Cerebellar cortex (tissue), 1 donor: ENCODE results near the gene DYNLL1.
"Not testable (repeated sequence)": the region's sequence is repeated elsewhere in the genome, so short reads cannot be mapped to it uniquely, and the experiment has no call there.

Source experiments
- DNase-seq: peaks from one replicate; pipeline ENCODE4 v3.0.0-alpha.2; 2015; ENCODE audit warnings: low spot score

Gene DYNLL1

GRCh38 chr12:120515496-120515895 is 19.6 kb downstream of the DYNLL1 start:
- no peak for DNase-seq

DNA sequence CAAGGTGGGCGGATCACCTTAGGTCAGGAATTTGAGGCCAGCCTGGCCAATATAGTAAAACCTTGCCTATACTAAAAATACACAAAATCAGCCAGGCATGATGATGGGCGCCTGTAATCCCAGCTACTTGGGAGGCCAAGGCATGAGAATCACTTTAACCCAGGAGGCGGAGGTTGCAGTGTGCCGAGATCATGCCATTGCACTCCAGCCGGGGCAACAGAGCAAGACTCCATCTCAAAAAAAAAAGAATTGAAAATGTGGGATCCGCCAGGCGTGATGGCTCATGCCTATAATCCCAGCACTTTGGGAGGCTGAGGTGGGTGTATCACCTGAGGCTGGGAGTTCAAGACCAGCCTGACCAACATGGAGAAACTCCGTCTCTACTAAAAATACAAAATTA is 23.4 kb downstream of the DYNLL1 start:
- DNase-seq = not testable (repeated sequence)

- DNase-seq = no peak
These were observed 26.7 kb downstream of the DYNLL1 start for GRCh38 chr12:120522568-120522967.

DNA sequence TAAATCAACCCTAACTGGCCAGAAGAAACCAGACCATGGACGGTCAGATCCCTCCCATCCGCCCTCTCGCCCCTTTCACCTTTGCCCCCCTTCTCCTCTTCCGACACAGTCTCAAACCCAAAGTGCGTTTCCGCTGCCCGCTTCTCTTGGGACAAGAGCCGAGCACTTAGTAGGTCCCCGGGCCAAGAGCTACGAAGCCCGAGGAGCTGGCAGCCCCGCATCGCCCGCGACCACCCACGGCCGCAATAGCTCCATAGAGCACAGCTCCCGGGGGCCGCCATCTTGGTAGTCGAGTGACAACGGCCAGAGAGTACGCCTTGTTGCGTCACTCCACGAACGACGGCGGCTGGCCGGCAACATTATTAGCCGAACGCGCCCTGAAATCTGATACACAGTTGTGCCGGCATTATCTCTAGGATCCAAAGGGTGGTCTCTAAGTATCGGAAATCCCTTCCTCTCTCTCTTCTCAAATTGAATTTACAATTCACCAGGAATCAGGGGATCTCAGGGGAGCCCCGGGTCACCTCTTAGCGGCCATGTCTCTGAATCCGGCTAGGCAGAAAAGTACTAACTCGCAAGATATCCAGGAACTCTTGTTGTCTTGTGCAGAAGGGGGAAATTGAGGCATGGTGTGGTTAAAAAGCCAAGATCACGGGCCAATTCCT is 33.1 kb downstream of the DYNLL1 start, which contains the start of gene COQ5:
Gene COQ5, minus strand, starts transcription at position 298 of the 665 bp plus-strand sequence. Its CDS starts 17 bp downstream, at position 281.
- peak; percentile 93 for DNase-seq

GRCh38 chr12:120529641-120530417 is 33.9 kb downstream of the DYNLL1 start:
- DNase-seq = peak; percentile 68

DNA sequence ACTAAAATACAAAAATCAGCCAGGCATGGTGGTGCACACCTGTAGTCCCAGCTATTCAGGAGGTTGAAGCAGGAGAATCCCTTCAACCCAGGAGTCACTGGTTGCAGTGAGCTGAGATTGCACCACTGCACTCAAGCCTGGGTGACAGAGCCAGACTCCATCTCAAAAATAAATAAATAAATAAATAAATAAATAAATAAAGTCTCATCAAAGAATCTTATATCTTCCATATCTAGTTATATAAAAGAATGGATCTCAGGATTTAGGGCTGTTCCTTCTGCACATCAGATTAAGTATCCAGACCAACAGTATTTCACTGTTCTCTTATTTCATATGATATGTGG is 34.5 kb downstream of the DYNLL1 start:
- DNase-seq = not testable (repeated sequence)

DNA sequence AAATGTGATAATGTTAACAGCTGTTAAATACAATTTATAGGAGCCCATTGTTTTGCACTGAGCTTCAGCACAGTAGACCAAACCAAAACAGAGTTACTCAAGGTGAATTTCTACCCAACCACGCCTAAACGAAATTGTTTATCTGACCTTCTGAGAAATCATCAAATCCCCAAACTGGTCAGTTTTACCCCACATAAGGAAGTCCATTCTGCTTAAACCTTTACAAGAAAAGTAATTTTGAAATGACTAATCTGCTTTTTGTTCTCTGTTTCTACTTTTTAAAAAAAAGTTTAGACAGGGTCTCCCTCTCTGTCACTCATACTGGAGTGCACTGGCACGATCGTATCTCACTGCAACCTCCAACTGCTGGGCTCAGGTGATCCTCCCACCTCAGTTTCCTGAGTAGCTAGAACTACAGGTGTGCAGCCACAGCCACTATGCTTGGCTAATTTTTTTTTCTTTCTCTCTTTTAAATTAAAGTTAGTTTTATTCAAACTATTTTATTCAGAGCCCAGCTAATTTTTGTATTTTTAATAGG is 36.9 kb downstream of the DYNLL1 start:
- DNase-seq = no peak

DNA sequence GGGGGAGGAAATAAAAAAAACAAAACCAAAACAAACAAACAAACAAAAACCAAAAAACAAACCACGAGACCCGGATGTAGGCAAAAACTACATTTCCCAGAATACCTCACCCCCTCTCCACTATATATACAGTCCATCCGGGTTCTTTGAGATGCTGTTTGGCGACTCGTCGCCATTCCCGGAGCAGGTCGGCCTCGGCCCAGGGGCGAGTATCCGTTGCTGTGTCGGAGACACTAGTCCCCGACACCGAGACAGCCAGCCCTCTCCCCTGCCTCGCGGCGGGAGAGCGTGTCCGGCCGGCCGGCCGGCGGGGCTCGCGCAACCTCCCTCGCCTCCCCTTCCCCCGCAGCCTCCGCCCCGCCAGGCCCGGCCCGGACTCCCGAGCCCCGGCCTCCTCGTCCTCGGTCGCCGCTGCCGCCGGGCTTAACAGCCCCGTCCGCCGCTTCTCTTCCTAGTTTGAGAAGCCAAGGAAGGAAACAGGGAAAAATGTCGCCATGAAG is 38.3 kb downstream of the DYNLL1 start, which contains the start of gene RNF10:
Gene RNF10, plus strand, starts transcription at position 154 of the 500 bp plus-strand sequence. CDS start 456 bp downstream, outside the sequence.
- DNase-seq = peak; percentile 91

- no peak for DNase-seq
These were observed 39.1 kb downstream of the DYNLL1 start for GRCh38 chr12:120534703-120535655.

- no peak for DNase-seq
These were observed 40.3 kb downstream of the DYNLL1 start for GRCh38 chr12:120536064-120536791.

GRCh38 chr12:120537856-120538220 is 41.9 kb downstream of the DYNLL1 start:
- DNase-seq = no peak

DNA sequence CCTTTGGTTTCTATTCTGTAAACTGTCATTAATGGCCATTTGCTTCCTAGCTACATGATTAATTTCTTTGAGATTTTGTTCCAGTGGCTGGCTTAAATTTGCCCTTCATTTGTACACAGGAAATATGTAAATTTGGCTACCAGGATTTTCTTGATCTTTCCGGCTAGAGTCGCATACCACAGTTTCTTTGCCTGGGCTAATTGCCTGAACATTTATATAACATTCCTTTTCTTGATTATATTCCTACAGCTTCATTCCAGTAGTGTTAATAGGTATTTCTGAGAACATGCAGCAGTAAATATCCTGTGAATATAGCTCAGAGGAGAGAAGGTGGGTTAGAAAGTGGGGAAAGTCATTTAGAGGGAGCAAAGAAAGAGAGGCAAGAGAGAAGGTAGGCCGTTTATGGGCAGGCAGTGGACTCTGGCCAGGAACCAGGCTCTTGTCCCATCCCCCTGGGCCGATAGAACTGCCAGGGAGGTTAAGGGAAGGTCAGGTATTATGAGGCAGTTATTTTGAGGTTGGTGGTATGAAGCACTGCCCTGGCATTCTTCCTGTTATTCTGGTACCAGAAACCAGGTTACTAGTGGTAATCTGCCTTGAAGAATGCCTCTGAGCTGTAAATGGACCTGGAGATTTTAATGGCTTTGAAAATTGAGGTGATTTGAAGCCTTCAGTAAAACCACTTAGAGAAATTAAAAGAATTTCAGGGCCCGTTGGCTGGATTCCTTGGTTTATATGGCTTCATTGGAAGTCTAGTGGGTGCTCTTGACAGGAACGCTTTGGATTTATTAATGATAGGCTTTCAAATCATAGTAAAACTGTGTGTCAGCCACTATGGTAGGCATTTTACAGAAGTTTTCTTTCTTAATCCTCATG is 42.6 kb downstream of the DYNLL1 start:
- no peak for DNase-seq

- no peak for DNase-seq
These were observed 43.4 kb downstream of the DYNLL1 start for GRCh38 chr12:120539303-120539702.

- DNase-seq = no peak
These were observed 44.5 kb downstream of the DYNLL1 start for GRCh38 chr12:120540445-120540844.

DNA sequence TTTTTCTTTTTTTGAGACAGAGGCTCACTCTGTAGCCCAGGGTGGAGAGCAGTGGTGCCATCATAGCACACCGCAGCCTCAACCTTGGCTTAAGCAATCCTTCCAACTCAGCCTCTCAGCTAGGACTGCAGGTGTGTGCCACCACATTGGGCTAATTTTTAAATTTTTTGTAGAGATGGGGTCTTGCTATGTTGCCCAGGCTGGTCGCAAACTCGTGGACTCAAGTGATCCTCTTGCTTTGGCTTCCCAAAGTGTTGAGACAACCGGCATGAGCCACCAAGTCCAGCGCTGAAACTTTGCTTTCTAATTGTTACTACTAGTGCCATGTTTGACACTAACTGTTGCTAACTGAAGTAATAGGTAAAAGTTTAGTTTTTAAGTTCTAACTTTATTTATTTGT is 46.3 kb downstream of the DYNLL1 start:
- no peak for DNase-seq

GRCh38 chr12:120544691-120545090 is 48.8 kb downstream of the DYNLL1 start:
- DNase-seq = no peak

DNA sequence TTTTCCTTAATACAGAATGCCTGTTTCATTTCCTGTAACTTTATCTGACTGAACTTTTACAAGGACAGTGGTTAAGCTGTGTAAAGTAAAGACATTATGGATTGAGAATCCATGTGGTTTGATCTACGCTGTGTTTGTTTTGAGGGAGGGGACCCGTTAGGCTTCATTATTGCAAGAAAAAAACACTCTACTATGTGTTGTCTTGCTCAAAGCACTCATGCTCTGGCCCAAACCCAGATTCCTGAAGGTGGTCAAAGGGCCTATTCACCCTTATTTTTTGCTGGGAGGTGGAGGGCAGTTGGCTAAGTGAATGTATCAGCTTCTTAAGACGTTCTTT is 50.1 kb downstream of the DYNLL1 start:
- no peak for DNase-seq
